Muscle of arm (tissue), 12 donors: ENCODE measurements around the gene RNF157. TPM values are rescaled to one million over a fixed set of nuclear protein-coding genes. Genes with fewer than 3 reads are reported as not detected.
"Not testable (repeated sequence)": the region's sequence is repeated elsewhere in the genome, so short reads cannot be mapped to it uniquely, and the experiment has no call there.

Source experiments
- DNase-seq: peaks from one replicate; pipeline ENCODE4 v3.0.0-alpha.2; 2013
- polyA plus RNA-seq, 12 donors: library from polyadenylated mRNA; unstranded; fragments of 120-200 nt; gene quantifications; one replicate each; pipeline ENCODE4 v1.2.1, GENCODE V29; 2013; ENCODE audit not compliant: insufficient read length in 12 of 12

RNF157 gene
- polyA plus RNA-seq, 12 donors, result 7.5 to 30.9 (median 13.0) TPM; not detected in 1

DNA sequence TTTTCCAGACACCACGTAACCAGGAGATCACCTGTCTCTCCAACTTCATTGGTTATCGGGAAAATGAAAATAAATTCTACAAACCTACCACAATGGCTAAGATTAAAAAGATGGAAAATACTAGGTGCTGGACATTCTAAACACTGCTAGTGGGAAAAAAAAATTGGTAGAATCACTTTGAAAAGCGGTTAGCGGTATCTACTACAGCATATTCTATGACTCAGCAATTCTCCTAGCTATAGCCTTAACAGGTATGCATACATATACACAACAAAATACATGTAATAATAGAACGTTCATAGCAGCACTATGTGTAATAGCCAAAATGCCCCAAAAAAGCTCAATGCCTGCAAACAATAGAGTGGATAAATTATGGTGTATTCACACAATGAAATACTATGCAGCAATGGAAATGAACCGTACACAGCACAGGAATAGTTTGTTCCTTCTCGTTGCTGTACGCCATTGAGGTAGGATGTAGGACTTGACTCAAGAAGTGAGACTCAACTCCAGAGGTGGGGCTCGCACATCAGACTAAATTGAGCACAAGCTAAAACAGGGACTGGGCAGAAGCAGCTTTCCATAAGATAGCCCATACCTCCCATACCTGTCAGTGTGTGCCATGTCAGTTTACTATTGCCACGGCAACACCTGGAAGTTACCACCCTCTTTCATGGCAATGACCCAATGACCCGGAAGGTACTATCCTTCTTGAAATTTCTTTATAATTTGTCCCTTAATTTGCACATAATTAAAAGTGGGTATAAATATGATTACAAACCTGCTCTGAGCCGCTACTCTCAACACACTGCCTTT, 44.8 kb downstream of the RNF157 start:
- DNase-seq, result no peak

DNA sequence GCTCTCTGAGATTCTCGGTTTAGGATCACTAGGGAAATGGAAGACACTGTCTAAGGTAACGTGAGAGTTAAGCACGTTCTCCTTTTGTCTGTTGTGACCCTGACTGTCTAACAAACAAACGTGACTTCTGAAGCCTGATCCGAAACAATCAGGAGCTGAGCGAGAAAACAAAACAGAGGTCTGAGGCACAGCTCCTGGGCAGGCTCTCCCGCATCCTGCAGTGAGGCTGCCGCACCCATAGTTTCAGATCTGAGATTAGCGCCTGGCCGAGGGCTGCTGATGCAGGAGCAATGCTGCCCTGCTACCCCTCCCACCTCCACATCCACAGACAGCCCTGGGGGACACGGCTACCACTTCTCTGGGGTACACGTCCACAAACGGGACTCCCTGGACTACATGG, 46.7 kb downstream of the RNF157 start:
- no peak for DNase-seq

DNA sequence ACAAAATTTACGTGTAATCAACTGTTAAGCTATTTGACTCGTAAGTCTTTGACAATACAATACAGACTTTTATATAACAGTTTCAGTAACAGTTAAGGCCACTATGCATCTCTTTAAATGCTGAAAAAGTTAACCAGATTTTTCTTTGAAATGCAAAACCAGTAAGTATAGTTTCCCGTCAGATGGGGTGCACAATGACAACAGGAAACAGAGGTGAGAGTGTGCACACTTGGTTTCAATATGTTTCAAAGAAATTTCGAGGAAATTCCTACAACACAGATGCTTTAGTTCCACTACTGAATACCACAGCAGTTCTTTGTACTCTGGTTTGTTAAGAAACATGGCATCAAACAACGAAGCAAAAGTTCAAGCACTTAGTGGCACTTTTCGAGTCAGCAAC, 48.4 kb downstream of the RNF157 start:
- no peak for DNase-seq

DNA sequence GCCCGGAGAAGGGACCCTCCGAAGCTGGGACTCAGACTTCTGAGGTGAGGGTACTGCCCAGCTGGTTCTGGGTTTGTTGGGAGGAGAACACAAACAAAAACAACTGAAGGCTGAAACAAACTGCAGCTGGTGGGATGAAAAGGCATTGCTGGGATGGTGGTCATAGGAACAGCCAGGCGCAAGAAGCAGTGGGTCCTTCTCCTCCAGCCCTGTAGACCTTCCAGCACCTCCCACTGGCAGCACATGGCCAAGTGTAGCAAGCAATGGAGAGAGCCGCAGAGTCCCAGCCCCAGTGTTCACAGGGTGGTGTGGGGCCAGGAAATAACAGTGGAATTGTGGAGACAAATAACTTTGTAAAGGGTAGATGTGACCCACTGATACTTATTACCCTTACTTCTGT, 50.6 kb downstream of the RNF157 start:
- DNase-seq, result no peak

DNA sequence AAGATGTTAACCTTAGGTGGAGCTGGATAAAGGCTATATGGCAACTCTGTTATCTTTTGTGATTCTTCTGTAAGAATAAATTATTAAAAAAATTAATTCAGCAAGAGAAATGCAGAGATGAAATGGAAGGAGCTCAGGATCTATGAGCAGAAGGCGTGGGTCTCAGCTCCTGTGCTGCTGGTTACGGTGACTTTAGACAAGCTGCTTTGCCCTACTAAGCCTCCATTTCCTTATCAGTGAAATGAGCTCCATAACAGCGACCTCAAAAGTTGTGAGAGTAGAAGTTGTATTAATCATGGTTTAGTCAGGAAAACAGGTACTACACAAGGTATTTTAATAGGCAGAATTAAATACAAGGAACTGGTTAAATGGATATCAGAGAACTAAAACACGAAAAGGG, 51.0 kb downstream of the RNF157 start:
- DNase-seq, result no peak

DNA sequence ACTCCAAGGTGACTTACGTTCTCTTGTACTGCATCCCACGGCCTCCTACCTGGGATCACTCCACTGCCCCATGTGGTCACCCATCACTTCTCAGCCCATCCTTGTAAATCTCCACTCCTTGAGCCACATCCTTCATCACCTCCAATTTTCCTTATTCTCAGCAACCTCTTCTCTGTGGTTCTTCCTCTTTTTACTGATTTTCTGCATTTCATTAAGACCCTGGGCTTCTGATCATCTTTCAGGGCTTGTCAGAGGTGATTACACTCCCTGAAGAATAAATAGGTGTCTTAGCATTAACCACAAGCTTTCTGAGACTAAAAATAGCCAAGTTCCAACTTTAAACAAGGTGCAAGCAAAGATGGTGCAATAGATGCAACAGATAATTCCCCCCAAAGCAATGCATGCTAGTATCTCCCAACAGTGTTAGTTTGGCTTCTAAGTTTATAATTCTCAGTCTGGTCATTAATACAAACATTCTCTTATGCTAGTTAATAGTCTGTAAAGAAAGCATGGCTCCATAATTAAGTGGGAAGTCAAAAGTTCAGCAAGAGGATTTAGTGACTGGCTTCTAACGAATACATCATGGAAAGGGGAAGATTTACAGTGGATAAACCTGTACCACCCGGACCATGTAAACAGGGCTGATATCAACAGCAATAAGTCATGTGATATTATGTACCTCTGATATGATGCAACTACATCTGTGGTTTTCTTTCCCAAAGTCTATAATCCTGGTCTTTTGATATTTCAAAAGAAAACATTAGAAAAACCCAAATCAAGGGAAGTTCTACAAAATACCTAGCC, 51.9 kb downstream of the RNF157 start:
- no peak for DNase-seq

DNA sequence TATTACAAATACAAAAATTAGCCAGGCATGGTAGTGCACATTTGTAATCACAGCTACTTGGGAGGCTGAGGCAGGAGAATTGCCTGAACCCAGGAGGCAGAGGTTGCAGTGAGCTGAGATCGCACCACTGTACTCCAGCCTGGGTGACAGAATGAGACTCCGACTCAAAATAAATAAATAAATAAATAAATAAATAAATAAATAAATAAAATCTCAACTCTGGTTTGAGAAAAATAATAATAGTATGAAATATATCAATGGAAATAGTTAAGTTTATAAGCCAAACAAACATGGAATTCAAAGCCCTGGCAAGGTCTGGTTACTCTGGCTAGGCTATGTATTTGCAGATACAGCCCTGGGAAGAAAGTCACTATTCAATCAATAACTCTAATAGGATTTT, 53.5 kb downstream of the RNF157 start:
- not testable (repeated sequence) for DNase-seq

DNA sequence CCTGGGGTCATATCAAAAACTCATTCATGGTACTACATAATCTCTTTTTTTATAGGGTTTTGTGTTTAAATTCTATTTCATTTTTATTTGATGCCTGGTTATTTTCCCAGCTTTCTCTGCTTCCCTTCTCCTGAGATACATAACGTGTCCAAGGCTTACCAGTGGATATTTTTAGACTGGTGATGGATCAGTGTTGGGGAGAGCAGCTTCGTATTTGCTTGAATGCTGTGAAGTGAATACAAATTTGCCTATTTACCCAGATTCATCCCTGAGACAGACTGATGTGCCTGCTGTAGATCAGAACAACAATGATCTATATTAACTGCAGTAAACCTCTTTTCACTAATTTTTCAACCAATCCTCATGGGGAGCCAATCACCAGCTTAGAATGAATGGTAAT, 56.0 kb downstream of the RNF157 start:
- DNase-seq, result no peak

DNA sequence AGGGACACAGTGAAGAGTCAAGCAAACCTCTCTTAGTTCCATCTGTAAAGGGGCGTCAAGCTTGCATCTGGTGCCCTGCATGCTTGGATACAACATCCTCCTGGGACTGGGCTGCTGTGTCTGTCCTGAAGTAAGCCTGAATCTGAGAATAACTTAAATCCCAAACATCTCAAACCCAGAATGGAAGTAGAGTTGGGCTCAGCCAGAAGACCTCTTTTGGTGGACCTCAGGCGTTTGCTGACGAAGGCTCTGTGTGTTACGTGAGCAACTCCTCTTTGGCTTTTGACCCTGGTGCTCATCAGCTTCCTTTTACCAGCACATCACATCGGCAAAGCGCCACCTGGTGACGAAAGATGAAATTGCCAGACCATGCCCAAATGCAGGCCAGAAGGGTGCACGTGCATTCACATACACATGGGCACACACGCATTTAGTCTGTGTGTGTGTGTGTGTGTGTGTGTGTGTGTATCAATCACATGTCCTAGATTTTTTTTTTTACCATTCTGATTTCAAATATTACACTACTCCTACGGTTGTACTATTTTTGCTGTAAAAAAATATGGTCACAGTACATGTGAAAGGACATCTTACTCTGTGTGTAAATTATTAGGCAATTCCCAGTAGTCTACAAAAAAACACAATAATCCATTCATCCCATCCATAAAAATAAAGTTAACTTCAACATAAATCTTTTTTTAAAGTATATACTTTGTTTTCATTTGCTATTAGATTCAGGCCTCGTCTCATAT, 58.1 kb downstream of the RNF157 start:
- DNase-seq, result peak; percentile 88

DNA sequence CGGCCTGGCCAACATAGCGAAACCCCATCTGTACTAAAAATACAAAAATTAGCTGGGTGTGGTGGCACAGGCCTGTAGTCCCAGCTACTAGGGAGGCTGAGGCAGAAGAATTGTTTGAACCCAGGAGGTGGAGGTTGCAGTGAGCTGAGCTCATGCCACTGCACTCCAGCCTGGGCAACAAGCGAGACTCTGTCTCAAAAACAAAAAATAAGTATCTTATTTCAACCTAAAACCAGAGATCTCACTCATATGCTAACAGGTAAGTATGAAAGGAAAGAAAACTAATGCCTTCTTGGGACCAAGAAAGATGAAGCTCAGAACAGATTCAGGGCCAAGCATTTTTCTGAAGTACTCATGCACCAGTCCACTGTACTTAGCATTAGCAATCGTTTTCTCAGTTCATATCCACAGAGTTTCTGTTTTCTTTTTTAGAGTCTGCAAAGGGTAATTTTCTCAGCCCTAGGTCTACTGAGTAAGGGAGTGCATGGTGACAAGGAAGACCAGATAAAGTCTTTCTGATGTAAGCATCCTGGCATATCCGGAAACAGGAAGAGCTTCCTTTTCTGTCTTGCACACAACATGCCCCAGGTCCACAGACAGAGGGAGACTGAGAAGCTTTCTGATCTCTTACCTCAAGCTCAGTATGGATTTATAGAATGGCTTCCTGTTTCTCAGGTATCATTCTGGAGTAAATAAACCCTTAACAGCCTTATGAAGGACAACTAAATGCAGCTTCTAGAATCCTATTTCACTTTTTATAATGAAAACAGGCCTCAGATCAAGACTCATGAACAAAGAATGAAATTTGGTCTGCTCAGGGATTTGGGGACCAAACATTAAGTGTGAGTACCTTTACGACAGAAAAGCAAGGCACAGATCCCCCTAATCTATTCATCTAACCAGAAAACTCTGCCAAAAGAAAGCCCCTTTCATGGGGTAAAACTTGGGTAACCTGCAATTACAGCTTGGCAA, 60.5 kb downstream of the RNF157 start:
- no peak for DNase-seq

DNA sequence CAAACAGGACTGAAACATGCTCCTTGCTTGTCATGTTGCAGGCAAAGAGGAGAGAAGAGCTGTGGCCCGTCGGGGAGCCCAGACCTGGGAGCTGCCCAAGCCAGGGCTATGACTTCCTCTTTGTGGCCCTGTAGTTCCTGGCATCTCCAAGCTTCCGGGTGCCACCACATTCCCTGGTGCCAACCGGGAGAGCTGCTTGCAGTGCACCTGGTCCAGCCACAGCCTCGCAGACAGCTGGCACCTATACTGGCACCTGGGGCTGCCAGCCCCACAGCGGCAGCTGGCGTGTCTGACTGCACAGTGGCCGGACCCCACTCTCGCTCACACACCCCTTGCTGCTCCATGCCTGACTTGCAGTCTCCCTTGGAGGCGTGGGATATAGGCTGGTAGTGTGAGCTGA, 62.2 kb downstream of the RNF157 start:
- DNase-seq, result no peak

DNA sequence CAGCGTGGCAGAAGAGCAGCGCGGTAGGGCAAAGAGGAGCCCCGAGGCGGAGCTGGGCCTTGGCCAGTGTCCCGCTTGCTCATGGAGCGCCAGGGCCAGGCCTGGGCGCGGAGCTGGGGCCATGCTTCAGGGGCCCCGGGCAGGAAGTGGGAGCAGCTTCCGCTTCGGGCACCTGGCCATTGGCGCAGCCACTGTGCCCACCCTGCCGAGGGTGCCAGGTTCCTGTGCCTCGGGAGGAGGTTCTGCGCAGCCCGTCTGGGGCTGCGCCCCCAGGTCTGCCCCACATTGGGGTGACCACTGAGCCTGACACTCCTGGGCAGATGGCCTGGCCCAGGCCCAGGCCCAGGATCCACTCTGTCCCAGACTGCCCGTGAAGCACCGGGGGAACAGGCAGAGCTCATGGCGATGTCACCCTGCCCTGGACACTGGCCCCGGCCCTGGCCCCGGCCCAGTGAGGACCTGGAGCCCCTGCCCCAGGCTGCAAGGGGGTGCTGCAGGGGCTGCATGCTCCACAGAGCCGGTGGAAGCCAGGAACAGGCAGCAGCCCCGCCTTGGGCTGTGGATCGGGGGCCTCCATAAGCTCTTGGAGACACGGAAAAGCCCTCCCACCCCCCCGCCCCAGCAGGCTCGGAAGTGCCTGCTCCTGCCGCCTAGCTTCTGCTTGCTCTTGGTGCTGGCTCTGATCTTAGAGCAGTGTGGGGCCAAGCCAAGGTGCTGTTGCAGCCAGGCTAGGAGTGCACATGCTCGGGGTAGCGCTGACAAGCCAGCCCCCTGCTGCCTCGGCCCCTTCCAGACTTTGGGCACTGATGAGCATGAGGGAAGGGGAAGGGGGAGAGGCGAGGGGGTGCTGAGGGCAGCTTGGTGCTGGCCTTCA, 63.4 kb downstream of the RNF157 start:
- no peak for DNase-seq

DNA sequence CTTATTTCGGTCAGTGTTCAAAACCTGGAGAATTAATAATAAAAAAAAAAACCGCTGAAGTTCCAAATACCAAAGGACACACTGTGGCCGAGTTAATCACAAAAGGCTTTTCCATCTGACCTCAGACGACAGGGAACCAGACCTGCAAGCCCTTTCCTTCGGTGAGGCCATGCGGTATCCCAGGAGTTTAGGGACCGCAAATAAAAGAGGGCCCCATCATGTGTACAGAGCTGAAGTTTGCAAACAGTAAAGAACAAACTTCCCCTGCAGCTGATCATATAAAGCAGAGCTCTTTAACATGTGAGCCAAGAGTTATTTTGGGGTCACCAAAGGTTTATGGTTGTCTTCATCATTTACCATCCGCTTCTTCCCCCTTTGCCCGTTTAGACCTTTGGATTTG, 66.3 kb downstream of the RNF157 start:
- DNase-seq, result no peak

DNA sequence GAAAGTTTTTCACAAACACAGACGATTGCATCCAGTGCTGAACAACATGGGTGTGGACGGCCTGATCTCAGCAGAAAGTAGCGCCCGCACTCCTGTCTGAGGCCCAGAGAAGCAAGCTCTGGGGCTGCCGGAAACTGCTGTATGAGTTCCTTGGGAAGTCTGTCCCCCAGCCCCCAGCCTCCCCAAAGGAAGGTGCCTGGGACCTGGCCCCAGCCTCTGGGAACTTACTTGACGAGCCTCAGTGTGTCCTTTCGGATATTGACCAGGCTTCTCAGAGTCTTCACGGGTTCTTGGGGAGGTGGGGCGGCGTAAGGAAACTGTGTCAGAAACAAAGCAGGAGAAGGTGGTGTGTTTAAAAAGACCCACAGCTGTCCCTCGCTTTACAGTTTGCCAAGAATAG, 66.8 kb downstream of the RNF157 start:
- DNase-seq, result no peak

DNA sequence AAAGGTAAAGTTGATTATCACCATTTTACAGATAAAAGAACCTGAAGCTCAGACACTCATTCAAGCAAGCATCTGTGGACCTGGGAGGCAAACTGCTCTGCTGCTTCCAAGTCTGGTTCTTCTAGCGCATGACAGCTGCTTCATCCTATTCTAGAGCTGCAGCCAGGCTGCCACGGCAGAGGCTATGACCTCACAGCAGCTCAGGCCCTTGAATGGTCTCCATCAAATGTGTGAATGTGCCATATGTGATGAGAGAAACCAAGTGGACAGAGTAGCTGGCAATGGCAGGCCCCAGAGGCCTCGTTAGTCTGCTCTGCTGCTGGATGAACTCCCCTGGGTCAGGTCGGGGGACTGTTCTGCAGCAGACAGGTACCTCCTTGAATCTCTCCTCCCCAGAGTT, 68.6 kb downstream of the RNF157 start:
- no peak for DNase-seq

DNA sequence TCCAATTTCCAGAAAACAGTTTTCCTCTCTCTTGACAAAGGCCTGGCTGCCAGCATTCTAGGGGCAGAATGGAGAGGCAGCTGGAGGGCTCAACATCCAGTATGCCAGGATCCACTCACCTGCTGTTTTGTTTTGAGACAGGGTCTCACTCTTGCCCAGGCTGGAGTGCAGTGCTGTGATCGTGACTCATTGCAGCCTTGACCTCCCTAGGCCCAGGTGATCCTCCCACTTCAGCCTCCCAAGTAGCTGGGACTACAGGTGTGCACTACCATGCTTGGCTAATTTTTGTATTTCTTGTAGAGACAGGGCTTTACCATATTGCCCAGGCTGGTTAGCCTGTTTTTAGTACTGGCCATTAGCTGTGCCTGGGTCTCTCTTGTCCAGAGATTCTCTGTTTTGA, 70.2 kb downstream of the RNF157 start:
- DNase-seq, result no peak

DNA sequence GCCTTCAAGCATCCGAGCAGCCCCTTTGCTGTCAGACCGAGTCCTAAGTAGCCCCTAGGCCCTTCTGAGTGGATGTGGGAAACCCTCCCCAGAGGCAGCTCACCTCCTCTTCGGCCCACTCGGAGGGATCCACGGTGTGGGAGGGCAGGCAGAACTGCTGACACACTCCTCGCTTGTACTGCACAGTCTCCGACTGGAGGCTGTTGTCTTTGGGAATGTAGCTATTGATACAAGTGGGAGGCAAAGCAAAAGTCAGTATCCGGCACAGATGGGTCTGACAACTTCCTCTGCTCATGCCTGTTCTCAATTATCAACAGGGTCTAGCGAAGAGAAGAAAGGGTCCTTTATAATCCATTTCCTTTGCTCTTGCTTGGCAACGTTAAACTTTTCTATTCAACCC, 73.4 kb downstream of the RNF157 start:
- no peak for DNase-seq

DNA sequence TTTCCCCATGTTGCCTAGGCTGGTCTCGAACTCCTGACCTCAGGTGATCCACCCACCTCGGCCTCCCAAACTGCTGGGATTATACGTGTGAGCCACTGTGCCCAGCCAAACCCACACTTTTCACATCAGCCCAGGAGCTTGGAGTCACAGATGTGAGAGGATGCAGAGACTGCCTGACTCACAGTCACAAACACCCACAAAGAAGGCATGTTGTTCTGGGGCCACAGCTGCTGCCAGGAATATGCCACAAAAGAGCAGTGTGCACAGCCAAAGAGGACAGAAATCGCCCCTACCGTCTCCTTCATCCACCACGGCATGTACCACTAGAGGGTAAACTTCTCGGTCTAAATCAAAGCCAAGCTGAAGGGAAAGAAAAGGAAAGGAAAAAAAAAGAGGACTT, 74.1 kb downstream of the RNF157 start:
- no peak for DNase-seq

DNA sequence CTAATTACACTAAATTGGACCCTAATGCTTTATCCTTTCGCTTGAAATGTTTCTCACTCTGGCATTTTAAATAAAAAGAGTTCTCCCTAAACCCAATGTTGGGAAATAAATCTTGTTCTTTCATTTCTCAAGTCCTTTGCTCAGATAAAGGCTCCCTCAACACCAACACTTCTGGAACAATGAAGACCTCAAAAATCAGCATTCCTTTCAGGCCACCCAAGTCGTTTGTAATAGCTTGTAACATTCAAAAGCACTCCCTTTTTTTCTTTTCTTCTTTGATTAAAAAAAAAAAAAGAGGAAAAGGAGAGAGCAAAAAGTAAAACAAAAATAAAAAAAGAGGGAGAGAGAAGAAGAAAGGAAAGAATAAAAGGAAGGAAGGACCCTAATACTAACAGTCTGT, 76.0 kb downstream of the RNF157 start:
- no peak for DNase-seq

DNA sequence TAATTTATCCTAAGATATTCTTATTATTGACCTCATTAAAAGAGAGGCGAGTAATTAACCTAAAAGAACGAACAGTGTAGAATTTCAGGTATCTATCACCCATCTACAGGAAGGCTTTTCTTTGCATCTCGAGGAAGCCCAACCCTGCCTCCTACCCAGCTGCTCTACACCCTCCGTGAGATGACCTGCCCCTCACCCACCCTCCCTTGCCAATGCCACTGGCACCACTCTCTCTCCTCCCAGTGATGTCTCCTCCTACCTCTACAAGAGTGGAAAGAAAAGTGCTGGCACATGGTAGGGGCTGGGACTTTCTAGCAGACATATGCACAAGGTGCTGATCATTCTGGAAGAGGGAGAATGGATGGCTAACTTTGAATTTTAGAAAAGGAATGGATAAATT, 76.4 kb downstream of the RNF157 start:
- DNase-seq, result no peak
